Islet of Langerhans (tissue), 1 donor: ENCODE measurements around the gene B3GALT5.
"Not testable (repeated sequence)": the region's sequence is repeated elsewhere in the genome, so short reads cannot be mapped to it uniquely, and the experiment has no call there.

Experiments used
- FAIRE-seq: peaks from one replicate; lab custom pipeline; 2011; peaks lifted over from hg19 to GRCh38; lab: Jason Lieb, UNC

B3GALT5 gene, protein sequence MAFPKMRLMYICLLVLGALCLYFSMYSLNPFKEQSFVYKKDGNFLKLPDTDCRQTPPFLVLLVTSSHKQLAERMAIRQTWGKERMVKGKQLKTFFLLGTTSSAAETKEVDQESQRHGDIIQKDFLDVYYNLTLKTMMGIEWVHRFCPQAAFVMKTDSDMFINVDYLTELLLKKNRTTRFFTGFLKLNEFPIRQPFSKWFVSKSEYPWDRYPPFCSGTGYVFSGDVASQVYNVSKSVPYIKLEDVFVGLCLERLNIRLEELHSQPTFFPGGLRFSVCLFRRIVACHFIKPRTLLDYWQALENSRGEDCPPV

DNA sequence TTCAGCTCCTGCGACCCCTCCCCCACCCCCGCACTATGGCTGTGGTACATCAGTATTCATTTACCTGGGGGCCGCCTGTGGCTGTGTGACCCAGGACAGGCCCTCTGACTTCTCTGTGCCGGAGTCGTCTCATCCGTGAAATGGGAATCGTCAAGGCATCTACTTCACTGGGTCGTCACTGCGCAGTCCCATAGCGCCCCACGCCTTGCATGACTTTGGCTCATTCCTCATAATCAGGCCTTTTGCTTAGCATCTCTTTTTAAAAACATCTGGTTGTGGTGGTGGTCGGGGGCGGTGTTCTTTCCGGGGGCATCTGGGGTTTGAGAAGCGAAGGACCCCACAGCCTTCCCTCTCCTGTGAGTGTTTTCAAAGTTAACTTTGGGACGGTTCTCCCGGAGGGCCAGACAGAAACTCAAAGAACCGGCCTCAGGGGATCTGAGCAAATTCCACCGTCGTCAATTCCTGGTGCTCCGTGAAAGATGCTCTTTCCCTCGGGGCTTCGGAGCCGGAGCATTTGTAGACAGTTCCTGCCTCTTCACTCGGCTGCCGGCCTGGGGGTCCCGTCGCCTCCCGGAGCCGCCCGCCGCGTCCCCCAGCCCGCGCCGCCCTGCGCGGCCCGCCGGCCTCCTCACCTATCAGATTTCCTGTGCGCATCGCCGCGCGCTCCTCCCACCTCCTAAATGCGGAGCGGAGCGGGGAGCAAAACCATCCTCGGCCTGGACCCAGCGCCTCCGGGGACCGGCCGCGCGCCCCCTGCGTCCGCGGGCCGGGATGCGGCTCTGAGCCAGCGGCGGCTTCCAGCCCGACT is at the start of gene B3GALT5:
Gene B3GALT5 (plus strand): TSS at position 708 of the 808 bp plus-strand sequence. CDS start 47,620 bp downstream, outside the sequence.
- no peak for FAIRE-seq

DNA sequence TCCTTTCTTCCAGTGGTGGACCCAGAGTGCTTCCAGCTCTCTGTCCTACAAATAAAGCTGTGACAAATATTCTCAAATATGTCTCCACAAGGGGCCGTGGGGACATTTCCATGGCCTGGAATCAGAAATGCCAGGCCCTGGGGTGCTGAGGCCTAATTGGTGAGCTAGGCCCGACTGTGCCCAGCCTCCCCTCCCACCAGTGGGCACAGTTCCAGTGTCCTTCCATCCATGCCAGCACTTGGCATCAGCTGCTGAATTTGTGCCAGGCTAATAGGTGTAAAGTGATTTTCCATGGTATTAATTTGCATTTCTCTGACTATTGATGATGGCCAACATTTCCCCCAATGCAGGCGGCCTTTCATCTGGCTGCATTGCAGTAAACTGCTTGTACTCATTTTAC is 48.5 kb upstream of the B3GALT5 start:
- FAIRE-seq = peak; percentile 36

DNA sequence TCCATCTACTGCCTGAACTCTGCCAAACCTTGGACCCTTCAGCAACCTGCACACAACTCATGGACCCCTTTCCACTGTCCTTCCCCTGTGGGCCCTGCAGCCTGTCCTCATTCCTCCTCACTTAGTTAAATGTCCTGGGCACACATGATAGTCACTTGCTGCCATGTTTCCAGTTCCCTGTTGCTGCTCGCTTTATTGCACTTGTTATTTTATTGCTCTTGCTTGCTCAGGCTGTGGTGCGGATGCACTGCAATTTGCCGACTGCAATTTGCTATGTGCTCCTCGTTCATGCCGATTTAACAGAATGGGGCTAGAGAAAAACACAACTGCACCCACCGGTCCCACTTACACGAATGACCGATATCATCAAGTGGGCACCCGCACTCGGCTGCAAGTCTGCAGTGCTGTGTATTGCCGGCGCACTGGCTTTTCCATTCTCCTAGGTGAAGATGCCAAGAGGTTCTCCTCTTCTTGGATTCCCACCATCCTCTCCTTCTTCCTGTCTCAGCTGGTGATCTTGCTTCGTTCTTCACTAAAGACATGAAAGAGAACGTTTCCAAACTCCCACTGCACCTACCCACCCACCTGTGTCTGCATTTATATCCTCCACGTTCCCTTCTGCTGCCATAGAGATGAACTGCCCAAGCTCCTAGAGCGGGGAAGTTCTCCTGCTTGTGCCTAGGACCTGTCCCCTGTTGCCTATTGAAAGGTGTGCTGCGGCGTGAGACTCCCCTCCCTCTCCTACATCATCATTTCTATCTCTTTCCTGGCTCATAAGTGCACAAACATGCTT is 45.4 kb upstream of the B3GALT5 start:
- FAIRE-seq = no peak

DNA sequence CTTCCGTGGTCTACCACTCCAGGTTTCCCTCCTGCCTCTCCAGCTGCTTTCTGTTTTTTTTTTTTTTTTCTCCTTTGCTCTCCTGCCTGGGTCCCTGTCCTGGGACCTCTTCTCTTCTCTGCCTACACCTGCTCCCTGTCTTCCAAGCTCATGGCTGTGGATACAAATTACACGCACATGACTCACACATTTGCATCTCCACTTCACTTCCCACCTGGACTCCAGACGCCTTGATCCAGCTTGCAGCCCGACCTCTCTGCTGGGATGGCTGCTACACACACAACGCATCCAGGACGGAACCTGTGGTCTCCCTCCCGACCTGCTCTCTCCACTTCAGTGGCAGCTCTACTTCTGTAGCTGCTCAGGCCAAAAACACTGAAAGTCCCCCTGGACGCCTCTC is 44.4 kb upstream of the B3GALT5 start:
- no peak for FAIRE-seq

DNA sequence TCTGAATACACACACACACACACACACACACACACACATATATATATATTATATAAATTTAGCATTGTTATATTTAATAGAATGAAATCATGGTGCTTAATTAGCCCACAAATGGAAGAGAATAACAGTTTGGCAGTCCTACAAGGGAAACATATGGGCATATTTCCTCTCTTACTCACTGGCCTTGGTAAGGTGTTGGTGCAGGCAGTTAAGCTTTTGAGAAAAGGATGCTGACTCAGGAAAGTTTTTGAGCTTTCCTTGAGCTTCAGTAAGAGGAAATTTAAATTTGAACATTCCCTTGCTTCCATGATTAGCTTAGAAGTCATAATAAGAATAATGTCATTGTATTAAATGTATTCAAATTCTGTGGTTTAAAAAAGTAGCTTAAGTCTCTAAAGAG is 37.0 kb upstream of the B3GALT5 start:
- no peak for FAIRE-seq

DNA sequence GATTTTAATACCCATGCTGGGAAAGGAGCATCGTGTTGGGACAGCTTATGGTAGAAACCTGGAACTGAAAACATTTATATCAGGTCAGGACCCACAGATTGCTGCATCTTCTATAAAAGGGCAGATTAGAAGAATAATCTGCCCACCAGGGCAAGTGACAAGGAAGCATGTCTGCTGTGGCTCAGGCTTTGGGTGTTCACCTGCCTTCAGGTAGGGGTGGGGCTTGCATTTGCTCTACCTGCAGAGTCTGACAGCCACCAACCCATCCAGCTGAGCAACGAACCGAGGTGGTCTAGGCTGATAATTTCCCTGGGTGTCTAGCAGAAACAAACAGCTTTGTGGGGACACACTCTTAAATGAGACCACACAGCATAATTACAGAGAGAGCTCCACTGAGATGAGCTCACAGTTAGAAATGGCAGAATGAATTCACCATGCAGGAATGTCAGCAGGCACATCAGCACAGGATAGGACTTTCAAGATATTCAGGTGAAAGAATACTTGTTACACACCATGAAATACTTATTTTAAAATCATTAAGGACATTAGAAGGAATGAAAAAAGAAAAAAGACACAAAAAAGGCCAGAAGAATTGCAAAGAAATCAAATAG is 36.1 kb upstream of the B3GALT5 start:
- no peak for FAIRE-seq

DNA sequence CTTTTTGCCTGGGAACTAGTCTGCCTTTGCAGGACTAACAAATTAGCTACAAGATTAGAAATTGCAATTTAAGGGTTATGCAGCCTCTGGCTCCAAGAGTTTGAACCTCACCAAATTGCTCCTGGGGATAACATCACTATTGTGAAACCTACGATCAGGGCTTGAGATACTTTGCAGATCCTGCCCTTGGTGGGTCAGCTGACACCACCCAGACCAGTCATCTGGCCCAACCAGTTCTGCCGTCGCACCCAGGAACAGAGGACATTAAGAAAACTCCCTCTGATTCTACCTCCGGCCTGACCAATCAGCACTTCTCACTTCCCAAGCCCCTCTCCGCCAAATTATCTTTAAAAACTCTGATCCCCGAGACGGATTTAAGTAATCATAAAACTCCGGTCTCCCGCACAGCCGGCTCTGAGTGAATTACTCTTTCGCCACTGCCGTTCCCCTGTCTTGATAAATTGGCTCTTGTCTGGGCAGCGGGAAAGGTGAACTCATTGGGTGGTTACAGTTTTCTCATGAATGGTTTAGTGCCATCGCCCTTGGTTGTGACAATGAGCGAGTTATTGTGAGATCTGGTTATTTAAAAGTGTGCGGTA is 32.9 kb upstream of the B3GALT5 start:
- FAIRE-seq = no peak

DNA sequence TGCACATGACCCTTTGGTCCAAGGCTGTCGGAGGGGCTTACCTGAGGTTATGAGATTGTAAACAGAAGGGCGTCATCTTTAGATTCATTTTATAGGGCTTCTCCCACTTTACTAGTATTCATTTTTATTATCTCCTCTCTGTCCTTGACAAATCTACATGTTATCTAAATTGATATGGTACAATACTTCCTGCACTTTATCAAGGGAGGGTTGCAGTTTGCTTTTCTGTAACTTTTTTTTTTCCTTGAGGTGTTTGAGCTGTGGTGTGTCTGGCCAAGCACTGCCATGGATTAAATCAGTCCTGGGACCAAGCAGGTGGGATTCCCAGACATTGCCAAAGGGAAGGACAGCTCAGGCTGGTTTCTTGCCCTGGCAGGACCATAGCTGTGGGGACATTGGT is 32.0 kb upstream of the B3GALT5 start:
- no peak for FAIRE-seq

DNA sequence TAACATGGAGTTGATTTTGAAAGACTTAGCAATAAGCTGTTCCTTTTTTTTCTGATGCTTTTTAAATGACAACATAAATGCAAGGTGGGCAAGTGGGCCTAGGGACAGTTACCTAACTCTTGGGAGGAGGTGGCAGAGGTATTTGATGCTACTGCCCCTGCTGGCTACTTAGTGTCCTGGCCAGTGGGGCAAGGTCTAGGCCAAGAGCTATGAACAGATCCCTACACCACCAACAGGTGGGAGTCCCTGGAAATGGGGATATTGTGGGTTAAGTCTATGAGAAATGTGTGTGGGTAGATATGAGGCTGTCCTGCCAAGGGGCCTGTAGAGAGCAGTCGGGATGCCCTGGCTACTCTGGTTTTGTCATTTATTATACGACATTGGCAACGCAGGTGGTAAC is 31.3 kb upstream of the B3GALT5 start:
- FAIRE-seq = no peak

DNA sequence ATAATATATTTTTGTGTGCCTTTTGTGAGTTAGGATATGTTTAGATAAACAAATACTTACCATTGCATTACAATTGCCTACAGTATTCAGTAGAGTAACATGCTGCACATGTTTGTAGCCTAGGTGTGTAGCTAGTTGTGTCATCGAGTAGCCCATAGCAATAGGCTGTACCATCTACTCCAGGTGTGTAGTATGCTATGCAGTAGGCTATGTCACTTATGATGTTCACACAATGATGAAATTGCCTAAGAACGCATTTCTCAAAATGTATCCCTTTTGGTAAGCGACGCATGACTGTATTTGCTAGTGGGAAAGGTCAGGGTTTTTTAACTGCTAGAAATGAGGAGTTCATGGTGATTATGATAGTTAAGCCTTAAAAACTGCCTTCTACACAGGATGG is 30.0 kb upstream of the B3GALT5 start:
- FAIRE-seq = no peak

DNA sequence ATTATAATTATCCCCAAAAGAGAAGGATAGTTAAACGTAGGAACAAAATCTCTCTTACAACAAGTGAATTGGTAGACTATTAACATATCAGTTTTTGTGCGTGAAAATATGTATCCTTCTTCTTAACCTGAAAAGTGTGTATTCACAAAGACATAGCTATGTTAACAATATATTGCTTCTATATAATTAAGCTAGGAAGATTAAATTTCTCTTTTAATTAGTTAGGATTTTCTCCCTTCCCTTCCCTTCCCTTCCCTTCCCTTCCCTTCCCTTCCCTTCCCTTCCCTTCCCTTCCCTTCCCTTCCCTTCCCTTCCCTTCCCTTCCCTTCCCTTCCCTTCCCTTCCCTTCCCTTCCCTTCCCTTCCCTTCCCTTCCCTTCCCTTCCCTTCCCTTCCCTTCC is 29.2 kb upstream of the B3GALT5 start:
- not testable (repeated sequence) for FAIRE-seq

DNA sequence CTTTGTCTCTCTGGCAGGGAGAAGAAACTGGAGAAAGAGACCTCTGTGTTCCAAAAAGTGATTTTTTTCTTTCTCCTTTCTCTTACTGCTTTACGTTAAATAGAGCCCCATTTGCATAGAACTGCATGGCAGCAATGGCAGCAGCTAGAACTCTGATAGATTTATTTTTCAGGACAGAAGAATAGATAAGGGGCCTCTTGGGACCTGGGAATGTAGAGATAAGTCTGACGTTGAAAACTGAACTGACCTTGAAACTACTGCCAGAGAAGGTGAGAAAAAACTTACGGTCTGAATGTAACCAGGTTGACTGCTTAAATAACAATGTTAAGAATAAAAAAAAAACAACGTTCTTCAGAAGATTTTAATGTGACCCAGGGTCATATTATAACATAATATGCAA is 25.4 kb upstream of the B3GALT5 start:
- no peak for FAIRE-seq

DNA sequence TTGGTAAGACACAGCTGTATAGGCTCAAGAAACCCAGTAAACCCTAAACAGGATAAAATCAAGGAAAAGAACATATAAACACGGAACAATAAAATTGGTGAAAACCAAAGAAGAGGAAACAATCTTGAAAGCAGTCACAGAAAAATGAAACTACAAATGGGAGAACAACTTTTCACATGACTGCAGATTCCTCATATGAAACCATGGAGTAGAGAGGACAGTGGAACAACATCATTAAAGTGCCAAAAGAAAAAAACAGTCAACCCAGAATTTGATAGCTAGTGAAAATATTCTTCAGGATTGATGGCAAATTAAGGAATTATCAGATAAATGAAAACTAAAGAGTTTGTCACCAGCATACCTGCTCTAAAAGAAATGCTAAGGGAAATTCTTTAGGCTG is 23.9 kb upstream of the B3GALT5 start:
- FAIRE-seq = no peak

DNA sequence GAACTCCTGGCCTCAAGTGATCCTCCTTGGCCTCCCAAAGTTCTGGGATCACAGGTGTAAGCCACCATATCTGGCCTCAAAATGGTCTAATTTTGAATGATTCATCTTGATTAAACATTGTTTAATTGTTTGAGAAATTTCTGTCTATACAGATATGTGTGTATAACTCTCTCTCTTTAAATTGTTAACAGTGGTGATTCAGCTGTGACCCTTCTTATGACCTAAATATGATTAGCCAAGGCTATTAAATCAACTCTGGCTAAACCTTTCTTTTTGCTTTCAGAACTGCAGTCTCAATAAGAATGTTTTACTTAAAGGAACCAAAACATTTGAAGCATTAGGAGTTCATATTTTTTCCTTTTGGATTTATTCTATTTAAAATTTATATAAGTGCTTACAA is 19.2 kb upstream of the B3GALT5 start:
- FAIRE-seq = no peak

DNA sequence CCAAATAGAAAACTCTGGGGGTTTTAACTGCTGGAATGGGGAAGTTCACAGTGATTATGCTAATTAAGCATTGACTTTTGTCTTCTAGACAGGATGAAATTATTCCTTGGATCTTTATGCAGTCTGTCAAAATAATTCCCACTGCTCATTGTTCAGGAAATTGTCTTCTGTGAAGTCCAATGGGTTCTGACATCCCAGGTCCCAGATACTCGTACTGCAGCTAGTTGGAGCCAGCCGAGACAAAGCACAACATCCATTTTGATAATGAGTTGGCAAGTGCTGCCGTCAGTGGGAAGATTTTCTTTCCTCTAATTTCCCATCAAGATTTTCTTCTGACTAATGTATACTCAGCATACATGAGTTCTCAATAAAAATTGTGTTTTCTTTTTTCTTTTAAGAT is 17.3 kb upstream of the B3GALT5 start:
- FAIRE-seq = no peak

DNA sequence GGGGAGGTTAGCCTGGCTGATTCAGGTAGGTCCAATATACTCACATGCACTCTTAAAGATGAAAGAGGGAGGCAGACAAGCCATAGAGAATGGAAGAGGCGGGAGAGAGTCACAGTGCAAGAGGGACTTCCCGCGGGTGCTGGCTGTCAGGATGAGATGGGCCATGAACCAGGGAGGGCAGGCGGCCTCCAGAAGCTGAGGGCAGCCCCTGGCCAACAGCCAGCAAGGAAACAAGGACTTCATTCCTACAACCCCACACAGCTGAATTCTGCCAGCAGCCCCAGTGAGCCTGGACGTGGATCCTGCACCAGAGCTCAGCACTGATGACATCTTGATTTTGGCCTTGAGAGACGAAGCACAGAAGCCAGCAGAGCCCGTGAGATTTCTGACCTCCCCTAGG is 15.1 kb upstream of the B3GALT5 start:
- no peak for FAIRE-seq

DNA sequence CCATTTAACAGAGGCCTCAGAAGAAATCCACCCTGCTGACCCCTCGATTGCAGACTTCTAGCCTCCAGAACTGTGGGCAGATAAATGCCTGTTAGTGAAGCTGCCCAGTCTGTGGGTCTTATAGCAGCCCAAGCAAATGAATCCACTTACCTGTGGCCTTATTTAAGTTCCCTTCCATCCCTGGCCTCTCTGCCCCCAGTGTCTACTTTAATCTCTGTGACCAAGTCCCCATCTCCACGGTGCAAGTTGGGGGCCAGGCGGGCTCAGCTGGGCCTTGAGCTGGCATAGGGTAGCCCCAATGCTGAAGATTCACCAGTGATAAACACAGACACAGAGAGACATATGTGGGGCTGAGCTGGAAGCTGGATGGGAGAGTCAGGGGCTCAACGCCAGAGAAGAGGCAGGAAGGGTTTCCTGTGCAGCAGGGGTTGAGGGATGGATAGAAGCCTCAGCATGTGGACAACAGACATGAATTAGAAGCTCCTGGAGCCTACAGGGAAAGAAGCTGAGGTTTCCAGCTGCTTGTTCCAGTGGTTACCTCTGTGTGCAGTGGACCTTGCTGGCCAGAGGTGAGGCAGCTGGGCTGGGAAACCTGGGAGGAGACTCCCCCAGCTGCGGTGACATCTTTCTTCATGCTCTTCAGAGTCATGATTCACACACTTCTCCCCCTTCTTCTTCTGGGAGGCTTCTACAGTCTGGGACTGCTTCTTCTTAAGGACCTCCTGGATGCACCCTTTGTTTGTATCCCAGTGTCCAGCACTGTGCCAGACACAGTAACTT is 13.4 kb upstream of the B3GALT5 start:
- no peak for FAIRE-seq

DNA sequence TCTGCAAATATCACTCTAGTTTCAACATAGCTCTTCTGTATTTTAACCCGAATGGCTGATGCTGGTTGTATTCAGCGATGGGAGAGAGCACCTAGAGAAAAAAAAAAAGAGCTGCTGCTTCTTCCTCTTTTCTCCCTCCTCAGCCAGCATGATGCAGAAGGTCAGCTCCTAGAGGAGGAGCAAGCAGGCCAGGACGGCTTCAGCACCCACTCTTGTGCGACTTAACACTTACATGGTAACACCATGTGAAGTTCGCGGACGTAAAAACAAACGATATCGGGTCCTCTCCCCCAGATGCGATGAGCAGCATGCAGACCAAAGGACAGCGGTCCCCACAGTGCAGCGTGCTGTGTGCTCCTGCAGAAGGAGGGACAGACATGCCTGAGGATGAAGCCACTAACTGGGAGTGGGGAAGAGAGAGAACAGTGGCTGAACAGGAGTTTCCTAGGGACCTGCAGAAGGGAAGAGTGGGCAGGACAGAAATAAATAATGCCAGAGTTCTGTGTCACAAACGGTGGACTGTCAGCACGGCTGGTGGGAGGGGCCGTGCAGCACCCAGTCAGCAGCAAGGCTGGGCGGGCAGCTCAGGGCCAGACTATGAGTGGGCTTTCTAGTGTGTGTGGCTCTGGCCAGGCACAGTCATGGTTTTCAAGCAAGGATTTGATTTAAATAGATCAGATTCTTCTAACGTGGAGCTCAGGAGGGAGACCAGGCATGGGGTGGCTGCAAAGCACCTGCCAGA is 11.4 kb upstream of the B3GALT5 start:
- FAIRE-seq = no peak

DNA sequence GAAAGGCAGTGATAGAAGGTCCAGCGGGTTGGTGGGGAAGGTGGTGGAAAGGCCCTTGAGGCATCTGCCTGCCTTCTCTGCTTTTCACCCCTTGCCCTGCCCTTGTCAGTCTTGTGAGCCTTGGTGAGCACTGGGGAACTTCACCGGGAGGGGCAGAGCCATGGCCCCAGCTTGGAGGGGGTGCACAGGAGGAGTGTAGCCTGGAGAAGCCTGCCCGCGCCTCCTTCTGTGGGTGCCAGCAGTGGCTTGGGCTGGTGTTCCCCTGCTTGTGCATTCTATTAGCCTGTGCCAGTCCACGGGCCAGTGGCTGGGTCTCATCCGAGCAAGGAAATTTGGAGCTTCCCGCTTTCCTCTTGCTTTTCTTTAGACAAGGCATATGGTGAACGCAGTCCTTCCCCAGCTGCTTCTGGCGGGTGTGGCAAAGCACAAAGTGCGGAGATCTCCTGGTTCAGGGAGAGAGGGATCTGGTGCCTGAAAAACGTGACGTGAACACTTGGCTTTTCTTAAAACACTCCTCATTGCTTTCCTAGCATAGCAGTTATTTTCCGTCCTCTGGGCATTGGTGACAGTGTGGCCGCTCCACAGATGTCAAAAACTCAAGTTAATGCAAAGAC is 10.6 kb upstream of the B3GALT5 start:
- no peak for FAIRE-seq

DNA sequence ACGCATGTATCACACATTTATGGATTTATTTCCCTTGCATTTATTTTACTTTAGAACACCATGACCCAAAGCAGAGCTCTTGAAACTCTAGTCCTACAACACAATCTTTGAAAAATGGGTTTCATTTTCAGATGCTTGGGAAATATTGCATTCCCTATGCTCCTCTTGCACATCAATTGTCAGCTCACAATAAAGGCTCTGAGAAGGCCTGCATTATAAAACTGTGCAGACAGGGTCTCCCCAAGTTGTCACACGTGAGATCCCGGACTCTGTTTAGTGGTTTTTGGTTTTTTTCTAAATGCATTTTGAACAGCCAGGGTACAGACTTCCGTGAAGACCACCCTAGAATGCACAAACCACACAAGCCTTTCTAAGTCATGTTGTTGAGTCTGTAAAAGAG is 9.9 kb upstream of the B3GALT5 start:
- FAIRE-seq = no peak
